Measurements from ENCODE around the gene ACR.

Gene ACR

DNA sequence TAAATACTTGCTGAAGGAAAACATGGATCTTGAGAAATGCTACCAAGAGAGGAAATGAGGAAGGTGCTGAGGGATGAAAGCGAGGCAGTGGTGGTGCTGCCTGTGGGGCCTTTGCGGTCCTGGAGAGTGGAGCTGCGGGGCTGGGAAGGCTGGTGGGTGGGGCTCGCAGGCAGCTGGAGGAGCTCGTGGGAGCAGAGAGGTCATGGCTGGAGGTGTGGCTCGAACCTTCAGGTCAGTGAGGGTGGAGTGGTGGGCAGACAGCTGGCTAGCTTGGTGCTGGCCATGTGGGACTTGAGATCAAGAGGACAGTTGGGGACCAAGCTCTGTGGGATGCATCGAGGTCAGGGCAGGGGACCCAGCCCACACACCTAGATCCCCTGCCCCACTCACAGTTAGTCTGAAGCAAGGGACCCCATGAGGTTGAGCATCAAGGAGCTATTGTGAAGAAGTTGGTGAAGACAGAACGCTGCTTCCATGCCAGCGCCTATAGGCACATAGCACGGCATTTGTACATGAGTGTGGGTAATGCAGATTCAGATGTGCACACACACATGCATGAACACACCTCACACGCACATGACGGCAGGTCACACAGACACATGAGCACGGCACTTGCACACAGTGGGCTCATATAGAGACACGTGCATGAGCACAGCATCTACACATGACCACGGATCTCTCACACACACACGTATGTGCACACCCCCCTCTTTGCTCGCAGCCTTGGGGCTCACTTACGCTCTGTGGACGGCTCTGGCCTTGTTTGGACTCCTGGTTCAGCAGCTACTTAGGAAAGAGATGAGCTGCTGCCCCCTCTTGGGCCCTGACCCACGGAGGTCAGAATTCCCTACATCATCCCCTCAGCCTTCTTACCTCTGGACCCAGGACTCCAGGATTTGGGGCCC lies 34.9 kb upstream of the ACR start:
- DNase-seq: no peak

DNA sequence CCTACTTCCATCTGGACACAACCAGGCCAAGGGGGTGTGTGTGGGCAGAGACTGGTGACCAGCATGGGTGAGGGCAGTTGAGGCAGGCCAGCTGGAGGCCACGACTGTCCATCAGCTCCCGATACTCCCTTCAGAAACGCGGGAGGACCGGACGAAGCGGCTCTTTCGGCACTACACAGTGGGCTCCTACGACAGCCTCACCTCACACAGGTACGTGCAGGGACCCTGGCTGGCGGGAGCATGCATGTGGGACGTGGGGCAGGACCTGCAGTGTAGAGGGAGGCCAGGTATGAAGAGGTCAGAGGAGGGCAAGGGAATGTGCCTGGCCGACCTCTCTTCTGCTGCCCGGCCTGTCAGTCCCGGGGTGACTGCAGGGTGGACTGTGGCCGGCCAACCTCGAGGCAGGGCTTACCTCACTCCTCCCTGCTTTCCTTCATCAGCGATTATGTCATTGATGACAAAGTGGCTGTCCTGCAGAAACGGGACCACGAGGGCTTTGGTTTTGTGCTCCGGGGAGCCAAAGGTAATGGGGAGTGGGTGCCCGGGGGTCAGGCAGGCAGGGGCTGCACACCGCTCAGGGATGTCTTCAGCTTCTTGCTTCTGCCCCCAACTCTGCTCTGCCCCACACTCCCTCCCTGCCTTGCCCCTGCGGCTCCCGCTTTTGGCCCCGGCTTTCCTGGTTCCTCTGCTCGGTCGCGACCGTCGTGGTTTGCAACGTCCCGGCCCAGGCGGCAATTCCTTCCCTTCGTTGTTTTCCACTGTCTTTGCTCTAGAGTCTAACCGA lies 34.1 kb upstream of the ACR start:
- no peak for DNase-seq

DNA sequence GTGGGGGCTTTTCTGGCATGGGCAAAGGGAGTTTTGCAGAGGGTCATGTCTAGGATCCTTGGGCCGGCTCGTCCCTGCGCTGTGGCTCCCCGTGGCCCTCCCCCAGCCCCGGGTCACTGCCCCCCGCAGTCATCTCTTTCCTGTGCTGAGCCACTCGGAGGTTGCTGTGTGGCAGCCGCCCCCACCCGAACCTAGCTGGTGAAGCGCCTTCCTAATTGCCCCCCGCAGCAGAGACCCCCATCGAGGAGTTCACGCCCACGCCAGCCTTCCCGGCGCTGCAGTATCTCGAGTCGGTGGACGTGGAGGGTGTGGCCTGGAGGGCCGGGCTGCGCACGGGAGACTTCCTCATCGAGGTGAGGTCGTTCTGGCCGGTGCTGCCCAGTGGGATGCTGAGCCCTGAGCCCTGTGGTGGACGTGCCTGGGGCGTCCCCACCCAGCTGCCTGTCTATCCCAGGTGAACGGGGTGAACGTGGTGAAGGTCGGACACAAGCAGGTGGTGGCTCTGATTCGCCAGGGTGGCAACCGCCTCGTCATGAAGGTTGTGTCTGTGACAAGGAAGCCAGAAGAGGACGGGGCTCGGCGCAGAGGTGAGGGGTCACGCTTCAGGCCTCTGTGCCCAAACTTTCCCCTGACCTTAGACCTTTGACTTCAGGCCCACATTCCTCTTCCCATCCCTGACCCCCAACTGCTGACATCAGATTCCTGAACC lies 33.3 kb upstream of the ACR start:
- DNase-seq: no peak

DNA sequence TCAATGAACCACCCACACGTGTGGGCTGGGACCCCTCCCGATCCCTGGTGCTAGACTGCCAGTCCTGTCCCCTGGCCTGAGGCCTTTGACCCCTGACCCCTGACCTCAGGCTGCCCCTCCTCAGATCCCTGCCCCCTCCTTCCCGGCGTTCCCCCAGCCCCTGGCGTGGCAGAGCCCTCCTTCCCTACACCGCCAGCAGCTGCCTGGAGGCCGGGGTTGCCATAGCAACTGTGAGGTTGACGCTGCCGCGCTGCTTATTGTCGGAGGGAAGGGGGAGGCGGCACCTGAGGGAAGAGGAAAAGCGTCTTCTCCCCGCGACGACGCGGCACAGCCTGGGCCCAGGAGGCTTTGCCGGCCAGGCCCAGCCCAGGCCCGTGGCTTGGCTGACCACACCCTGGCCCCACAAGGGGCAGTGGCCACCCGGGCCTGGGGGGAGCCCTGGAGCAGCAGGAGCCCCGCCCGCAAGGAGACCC lies 32.7 kb upstream of the ACR start:
- DNase-seq: peak; percentile 97

DNA sequence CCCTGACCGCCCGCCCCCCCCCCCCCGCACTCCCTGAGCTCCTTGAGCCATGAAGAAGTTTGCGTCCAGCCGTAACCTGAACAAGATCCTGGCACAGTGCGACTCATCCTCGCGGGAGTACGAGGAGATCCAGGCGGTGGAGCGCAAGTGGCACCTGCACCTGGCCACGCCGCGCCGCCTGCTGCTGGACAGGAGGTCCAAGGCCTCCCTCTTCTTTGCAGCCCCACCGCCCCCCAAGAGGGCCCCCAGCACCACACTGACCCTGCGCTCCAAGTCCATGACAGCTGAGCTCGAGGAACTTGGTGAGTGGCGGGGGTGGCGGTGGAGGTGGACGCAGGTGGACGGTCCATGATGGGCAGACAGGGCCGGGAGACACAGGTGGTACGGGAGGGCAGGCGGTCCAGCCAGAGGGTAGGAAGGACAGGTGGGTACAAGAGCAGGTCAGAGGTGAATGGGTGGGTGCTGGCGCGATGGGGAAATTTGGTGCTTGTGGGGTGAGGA lies 32.1 kb upstream of the ACR start:
- no peak for DNase-seq

DNA sequence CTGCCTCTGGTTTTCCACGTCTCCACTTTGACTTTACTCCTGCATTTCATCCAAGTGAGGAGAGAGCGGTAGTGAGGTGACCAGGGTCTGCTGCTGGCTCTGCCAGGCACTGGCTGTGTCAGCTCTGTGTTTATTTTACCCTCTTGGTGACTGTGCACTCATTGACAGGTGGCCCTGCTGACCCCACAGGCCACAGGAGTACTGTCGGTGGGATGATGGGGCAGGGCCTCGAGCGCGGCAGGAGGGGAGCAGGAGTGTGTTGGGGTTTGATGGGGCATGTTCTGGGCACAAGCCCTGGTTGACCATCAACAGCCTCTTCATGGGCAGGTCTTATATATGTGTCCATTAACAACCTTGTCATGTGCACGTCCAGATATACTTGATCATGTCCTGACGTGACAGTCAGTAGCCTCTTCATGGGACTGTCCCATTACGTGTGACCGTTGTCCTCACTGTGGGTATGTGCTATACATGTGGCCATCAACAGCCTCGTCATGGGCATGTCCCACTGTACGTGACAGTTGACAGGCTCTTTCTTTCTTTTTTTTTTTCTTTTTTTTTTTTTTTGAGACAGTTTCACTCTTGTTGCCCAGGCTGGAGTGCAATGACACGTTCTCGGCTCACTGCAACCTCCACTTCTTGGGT lies 31.4 kb upstream of the ACR start:
- no peak for DNase-seq

DNA sequence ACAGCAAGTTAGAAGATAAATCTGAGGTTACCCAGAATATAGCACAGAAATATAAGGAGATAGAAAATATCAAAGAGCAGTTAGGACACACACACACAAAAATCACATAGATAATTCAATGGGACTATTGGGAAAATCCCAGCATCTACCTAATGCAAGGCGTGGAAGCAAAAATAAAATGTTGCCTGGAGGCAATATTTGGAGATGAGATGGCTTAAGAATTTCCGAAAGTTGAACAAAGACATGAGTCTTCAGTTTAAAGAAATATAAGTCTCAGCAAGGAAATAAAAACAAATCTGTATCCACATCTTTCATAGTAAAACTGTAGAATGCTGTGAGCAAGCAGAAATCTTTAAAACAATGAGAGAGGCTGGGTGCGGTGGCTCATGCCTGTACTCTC lies 29.5 kb upstream of the ACR start:
- no peak for DNase-seq

DNA sequence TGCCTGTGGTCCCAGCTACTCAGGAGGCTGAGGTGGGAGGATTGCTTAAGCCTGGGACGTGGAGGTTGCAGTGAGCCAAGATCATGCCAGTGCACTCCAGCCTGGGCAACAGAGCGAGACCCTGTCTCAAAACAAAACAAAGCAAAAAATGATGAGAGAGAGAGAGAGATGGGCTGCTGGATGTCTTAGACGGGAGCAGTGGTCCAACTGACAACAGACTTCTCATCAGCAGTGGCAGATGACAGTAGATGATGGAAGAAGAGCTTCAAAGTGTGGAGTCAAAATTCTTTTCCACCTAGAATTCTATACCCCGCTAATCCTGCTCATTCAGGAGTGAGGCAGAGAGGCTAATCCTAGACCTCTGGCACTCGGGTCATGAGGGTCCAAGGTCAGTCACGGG lies 29.0 kb upstream of the ACR start:
- DNase-seq: no peak

DNA sequence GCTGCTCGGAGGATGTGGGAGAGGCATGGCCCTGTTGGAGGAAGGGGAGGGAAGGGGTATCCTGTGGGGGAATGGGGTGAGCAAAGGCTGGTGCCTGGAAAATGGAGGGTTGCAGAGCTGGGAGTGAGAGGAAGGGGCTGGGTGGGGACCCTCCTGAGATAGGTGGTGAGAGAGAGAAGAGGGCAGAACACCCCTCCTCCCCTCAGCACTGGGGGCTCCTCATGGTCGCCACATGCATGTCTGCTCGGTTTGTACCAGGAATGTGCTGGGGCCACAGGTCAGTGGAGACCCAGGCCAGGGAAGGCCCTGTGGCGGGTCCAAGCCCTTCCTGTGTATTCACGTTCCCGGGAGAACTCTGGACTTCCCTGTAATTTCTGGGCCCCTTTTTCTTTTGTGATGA lies 27.8 kb upstream of the ACR start:
- no peak for DNase-seq

DNA sequence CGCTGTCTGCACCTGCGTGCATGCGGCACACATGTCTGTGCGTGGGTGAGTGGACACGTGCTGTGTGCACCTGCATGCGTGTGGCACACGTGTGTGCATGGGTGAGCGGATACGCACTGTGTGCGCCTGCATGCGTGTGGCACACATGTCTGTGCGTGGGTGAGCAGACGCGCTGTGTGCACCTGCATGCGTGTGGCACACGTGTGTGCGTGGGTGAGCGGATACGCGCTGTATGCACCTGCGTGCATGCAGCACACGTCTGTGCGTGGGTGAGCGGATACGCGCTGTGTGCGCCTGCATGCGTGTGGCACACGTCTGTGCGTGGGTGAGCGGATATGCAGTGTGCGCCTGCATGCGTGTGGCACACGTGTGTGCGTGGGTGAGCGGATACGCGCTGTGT lies 27.1 kb upstream of the ACR start:
- DNase-seq: no peak

DNA sequence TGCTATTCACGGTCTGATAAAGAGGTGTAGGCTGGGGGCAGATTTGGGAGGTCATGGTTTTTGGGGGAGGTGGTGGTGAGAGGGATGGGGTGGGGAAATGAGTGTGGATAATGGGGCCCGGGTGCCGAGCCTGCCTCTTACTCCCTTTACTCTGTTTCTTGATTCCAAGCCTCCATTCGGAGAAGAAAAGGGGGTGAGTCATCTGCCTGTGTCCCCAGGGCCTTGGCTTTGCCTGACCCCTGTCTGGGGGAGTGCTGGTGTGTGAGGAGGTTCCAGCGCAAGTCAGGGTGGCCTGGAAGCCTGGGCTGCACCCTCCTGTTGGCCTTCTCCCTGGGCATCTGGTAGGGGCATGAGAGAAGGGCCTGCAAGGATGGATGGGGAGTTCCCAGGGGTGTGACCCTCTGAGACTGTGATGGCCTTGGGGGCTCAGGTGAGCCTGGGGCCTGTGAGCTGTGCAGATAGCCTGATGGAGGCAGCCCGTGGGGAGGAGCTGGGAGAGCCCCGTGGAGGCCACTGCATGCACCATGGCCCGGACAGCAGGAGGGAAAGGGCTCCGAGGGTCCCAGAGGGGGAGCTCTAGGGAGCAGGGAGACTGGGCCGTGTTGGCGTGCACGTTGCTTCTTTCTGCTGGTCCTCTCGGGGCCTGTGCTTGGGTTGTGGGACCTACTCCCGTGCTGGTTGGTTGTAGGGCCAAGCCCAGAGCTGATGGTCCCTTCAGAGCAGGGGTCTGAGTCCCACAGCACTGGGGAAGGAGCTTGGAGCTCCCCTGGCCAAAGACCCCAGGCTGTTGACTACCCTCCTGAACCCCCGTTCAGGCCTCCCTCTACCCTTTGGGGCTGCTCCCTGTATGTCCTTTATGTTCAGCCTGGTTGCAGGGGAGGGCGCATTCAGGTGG lies 26.3 kb upstream of the ACR start:
- no peak for DNase-seq

DNA sequence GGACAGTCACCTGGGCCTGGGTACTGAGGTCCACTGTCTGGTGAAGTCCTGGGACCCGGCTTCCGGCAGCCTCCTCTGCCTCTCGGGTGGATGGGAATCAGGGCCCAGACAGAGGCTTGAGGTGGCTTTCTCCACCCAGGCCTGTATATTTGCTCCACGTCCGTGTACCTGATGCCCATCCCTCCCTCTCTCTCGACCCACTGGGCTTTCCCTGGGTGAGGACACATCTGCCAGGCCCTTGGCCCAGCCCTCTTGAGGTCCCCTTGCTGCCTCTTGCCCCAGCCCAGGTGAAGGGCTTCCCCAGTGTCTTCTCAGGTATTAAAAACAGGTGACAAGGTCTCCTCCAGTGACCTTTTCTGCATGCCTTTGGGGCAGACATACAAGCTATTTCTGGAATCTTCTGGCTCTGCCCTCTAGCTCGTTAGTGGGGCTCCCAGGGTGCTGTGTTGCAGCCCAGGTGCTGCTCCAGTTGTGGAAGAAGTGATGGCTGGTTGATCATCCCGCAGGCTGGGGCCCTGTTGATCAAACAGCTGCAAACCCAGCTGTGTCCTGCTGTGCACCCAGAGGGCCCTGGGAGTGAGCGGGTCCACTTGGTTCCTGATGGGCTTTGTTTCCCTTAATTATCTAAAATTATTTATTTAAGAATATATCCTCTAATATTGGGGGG lies 25.5 kb upstream of the ACR start:
- no peak for DNase-seq

DNA sequence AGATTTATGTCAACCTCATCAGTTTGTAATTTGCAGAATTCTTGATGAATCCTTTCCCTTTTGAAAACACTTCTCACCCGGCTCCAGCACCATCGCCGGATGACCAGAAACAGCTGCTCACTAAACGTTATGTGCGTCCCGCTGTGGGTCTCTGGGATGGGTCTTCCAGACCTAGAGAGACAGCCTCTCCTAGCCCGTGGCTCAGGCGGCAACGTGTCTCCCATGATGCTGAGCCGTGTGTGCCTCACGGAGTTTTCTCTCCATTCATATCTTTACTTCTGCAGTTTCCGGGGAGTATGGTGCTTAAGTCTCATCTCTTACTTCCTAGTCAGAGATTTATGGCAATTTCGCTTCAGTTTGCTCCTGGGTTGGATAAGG lies 25.0 kb upstream of the ACR start:
- DNase-seq: no peak

DNA sequence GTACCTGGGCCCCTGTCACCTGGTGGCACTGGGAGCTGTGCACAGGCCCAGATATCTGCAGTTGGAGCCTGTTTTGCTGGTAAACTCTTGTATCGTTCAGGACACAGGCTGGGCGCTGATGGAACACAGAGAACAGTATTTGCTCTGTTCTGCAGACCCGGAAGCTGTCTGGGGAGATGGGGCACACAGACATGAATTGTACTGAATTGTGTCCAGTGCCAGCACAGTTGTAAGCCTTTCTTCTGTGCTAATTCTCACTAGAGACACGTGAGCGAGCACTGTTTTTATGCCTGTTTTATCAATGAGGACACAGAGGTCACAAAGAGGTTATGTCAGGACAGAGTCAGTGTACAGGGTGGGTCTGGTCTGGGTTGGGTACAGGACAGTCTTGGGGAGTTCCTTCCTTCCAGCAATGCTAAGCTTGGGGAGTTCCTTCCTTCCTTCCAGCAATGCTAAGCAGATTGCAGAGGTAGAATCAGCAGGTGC lies 24.4 kb upstream of the ACR start:
- DNase-seq: no peak

DNA sequence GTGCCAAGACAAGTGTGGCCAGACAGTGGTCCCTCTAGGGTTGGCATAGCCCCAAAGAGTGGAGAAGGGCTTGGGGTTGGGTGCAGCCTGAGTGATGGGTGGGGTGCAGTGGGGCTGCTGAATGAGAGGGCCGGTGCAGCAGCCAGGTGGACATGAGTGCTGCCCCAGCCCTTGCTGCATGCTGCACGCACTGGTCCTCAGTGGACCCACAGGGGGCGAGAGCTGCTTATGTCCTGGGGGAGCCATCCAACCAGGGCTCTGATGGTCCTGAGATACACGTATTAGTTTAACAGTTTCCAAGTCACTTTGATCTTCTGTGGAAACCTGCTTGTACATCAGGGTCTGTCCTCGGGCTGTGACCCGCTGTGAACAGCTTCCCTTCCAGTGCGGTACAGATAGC lies 23.9 kb upstream of the ACR start:
- no peak for DNase-seq

DNA sequence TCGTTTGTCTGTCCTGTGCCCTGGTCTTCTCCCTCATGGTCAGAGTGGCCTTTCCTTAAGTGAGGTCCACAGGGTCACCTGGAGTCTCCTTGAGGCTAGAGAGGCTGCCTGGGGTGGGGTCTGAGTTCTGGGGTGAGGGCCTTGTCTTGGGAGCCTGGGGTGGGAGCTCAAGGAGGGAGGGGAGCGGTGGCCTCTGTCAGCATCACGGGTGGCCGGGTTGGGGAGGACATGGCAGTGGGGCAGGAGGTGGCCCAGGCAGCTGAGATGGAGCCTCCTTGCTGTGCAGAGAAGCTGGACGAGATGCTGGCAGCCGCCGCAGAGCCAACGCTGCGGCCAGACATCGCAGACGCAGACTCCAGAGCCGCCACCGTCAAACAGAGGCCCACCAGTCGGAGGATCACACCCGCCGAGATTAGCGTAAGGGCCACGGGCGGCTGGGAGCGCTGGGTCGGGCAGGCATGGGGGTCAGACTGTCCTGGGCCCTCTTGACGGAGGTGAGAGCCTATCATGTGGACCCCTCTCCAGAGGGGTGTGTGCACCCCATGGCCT lies 23.3 kb upstream of the ACR start:
- DNase-seq: no peak

DNA sequence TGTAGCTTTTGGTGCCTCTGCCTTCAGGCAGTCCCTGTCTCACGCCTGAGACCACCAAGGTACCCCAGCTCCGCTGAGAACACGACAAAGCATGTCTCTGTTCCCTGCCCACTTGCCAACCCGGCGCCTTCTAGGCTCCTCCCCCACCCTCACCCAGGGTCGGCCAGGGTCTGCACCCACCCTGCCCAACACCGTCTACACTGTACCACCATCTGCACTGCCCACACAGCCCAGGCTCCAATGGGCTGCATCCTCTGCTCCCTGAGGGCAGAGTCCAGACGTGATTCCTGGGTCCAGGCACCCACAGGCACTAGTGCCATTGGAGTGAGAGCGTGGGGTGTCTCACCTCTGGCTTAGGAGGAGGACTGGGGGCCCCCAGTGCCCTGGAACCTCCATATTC lies 22.8 kb upstream of the ACR start:
- DNase-seq: no peak

DNA sequence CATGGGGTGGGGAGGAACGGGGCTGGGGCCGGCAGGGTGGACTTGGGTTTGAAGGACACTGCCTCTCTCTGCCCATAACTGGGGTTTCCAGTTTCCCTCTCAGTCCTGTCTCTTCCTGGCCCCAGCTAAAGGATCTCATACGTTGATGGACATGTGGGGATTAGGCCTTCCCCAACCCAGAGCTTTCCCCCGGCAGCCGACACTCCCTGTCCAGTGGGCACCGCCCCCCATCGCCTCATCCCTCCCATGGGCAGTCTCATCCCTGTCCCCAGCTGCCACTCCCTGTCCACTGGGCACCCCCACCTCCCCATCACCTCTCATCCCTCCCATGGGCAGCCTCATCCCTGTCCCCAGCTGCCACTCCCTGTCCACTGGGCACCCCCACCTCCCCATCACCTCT lies 22.2 kb upstream of the ACR start:
- no peak for DNase-seq

DNA sequence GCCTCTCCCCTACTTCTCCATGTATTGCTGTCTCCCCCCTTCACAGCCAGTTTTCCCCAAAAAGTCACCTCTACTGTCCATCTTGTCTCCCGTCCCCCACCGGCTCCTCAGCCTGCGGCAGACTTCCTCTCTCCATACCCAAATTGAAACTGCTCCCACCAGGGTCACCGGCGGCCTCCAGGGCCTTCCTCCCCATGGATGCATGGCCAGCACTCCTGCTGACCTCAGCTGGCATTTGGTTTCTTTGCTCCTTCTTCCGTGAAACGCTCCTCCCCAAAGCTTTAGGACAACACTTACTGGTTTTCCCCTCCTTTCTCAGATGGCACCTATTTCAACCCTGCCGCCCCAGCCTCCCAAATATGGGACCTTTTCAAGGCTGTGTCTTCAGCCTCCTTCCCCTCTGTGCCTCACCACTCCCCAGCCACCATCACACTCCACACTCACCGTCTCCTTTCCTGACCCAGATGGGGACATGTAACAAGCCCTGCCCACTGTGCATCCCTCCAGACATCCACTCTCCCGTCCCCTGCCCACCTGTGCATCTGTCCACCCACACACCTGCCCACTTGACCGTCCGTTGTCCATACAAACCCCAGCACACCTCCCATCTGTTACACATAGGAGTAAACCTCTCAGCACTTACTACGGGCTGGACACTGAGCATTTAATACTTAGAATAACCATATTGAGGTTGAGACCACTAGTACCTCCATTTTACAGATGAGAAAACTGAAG lies 21.5 kb upstream of the ACR start:
- no peak for DNase-seq
